NCI-H446 (cell line): Measurements from ENCODE around the gene ZNF101.
A peak's percentile ranks its signal among the peaks of the same experiment; 100 is the strongest.

ENCODE experiments used
- DNase-seq, 2 experiments: peaks; one replicate each; lab custom pipeline; 2025; lab: John Stamatoyannopoulos, UW

ZNF101 gene

GRCh38 chr19:19711934-19712828, 43.5 kb downstream of the ZNF101 start:
- DNase-seq, result no peak

DNA sequence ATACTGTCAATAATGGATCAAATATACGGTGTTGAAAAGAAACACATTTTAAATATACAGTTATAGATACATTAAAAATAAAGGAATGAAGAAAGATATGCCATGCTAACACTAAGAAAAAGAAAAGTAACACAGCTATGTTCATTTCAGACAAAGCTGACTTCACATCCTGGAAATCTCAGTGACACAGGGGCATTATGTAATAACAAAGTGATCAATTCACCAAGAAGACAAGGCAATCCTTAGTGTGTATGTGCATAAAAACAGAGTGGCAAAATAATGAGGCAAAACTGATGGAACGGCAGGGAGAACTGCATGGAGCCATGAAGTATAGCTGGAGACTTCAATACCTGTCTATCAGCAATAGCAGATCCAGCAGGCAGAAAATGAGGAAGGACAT, 51.2 kb downstream of the ZNF101 start:
- DNase-seq, result no peak

DNA sequence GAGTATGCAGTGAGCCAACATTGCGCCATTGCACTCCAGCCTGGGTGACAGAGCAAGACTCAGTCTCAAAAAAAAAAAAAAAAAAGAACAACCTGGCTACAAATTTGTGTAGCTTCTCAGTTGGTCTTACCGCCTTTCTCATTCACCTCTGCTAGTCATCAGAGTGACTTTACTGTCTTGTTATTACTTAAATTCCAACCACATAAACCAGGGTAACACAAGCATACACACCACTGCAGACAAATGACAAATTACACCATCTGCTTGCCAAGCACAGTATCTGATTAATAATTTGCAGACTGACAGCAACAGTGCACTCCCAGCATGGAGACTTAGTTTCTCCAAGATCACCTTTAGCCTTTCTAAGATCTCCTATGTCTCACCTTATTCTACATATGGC, 53.3 kb downstream of the ZNF101 start:
- no peak for DNase-seq

DNA sequence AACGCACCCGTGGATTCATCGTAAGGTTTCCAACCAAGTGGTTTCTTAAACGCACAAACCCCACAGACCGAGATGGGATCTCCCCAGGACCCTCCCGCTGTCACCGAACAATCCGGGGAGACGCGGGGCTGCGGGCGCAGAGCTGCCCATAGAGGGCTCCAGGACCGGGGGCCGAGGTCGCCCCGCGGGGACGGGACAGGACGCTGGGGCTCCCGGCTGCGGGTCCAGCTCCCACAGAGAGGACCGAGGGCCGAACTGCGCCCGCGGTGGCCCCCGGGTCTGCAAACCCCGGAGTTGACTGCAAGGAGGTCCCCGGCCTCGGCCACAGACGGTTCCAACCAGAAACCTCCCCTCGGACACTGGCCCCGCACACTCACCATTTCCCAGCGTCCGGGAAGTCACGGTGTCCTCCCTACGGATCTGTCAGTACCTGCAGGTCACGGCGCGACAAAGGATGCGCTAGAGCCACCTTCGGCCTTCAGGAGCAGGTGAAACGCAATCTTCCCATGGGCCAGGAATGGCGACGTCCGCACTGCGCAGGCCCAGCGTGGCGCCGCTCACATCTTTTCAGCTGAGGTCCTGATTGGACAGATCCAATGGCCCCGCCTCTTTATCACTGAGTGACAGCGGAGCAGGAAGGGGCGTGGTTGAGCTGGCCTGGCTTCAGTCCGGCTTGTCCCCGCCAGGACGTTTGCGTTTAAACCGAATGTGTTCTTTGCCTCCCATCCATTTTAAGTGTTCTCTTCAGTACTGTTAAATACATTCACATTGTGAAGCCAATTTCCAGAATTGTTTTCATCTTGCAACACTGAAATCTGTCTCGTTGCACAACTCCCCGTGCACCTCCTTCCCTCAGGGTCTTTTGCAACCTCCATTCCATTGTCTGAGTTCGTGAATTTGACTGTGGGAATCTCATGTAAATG, 64.2 kb downstream of the ZNF101 start, which contains the start of gene ZNF14:
TSS of gene ZNF14 (minus strand) at position 534 of the 923 bp plus-strand sequence. CDS start at position 380, 154 bp downstream.
- peak; percentile 90 to 95 for DNase-seq
